ENCODE results near the gene LZIC.
"Not testable (repeated sequence)": the region's sequence is repeated elsewhere in the genome, so short reads cannot be mapped to it uniquely, and the experiment has no call there.

LZIC gene

GRCh38 chr1:9942939-9943788 lies at the start of gene LZIC, which contains the start of gene NMNAT1:
Gene LZIC (minus strand): TSS chr1:9943391. CDS start chr1:9936619, 6,772 bp downstream.
Gene NMNAT1 (plus strand): TSS chr1:9943475. CDS start chr1:9972074, 28,599 bp downstream.
- DNase-seq = peak; percentile 93

GRCh38 chr1:9992910-9993309 lies 49.7 kb upstream of the LZIC start:
- no peak for DNase-seq

GRCh38 chr1:9990944-9991343 lies 47.8 kb upstream of the LZIC start:
- DNase-seq = no peak

- no peak for DNase-seq
Measured at GRCh38 chr1:9989773-9990172, 46.6 kb upstream of the LZIC start.

- DNase-seq = no peak
Measured at GRCh38 chr1:9985001-9985400, 41.8 kb upstream of the LZIC start.

GRCh38 chr1:9984253-9984652 lies 41.1 kb upstream of the LZIC start:
- no peak for DNase-seq

GRCh38 chr1:9960706-9961562 lies 17.7 kb upstream of the LZIC start:
- DNase-seq = peak; percentile 11

GRCh38 chr1:9960011-9960410 lies 16.8 kb upstream of the LZIC start:
- DNase-seq = no peak

GRCh38 chr1:9957726-9958125 lies 14.5 kb upstream of the LZIC start:
- DNase-seq = no peak

GRCh38 chr1:9946315-9946714 lies 3.1 kb upstream of the LZIC start:
- DNase-seq = no peak

GRCh38 chr1:9942399-9942938 lies 722 bp downstream of the LZIC start:
- DNase-seq = peak; percentile 66

- no peak for DNase-seq
Measured at GRCh38 chr1:9929431-9930385, 13.5 kb downstream of the LZIC start.

GRCh38 chr1:9927259-9927658 lies 15.9 kb downstream of the LZIC start:
- no peak for DNase-seq

GRCh38 chr1:9922342-9922741 lies 20.8 kb downstream of the LZIC start:
- DNase-seq = no peak

GRCh38 chr1:9920606-9921005 lies 22.6 kb downstream of the LZIC start:
- no peak for DNase-seq

GRCh38 chr1:9917901-9918300 lies 25.3 kb downstream of the LZIC start:
- no peak for DNase-seq

GRCh38 chr1:9917495-9917894 lies 25.7 kb downstream of the LZIC start:
- not testable (repeated sequence) for DNase-seq

GRCh38 chr1:9916452-9916851 lies 26.7 kb downstream of the LZIC start:
- DNase-seq = no peak

GRCh38 chr1:9914610-9914937 lies 28.6 kb downstream of the LZIC start:
- no peak for DNase-seq

- DNase-seq = no peak
Measured at GRCh38 chr1:9912264-9912936, 30.8 kb downstream of the LZIC start.

GRCh38 chr1:9910423-9911178 lies 32.6 kb downstream of the LZIC start:
- DNase-seq = peak; percentile 99
